Esophagus squamous epithelium (tissue), 5 donors: ENCODE results near the gene TAF4. TPM values are rescaled to one million over a fixed set of nuclear protein-coding genes. Genes with fewer than 3 reads are reported as not detected.

Experiments
- DNase-seq: peaks from one replicate; lab custom pipeline; 2025; lab: John Stamatoyannopoulos, UW
- H3K27ac ChIP-seq, 4 donors: fragments of 200-600 bp; sonication (generic); one replicate each; pipeline ENCODE4 v1.5.1; 2016 to 2019; ENCODE audit warnings: mild to moderate bottlenecking in 1 of 4
- H3K27me3 ChIP-seq, 4 donors: fragments of 200-600 bp; sonication (generic); 1 replicate in 3 of 4; 2 replicates in 1 of 4; pipeline versions ENCODE4 v1.5.1 to v1.6.0; 2017 to 2021; ENCODE audit warnings: antibody characterized with exemption in 1 of 4
- H3K36me3 ChIP-seq, 3 donors: fragments of 200-600 bp; sonication (generic); one replicate each; pipeline ENCODE4 v1.5.1; 2016 to 2019
- H3K4me1 ChIP-seq, 3 donors: fragments of 200-600 bp; sonication (generic); one replicate each; pipeline ENCODE4 v1.5.1; 2017 to 2019
- H3K4me3 ChIP-seq, 4 donors: fragments of 200-600 bp; sonication (generic); 1 replicate in 3 of 4; 2 replicates in 1 of 4; pipeline ENCODE4 v1.5.1; 2016 to 2019; ENCODE audit warnings: mild to moderate bottlenecking in 2 of 4, moderate library complexity in 1 of 4
- H3K9me3 ChIP-seq, 3 donors: fragments of 200-600 bp; sonication (generic); one replicate each; pipeline ENCODE4 v1.5.1; 2016 to 2019
- CTCF ChIP-seq, 6 experiments: fragments of 450-650 bp in 4 of 6; fragments of 200-600 bp in 2 of 6; sonication (generic) in 2 of 6; IDR thresholded peaks; one replicate each; pipeline ENCODE4 v1.5.1; 2016 to 2019; ENCODE audit warnings: antibody characterized with exemption in 6 of 6, mild to moderate bottlenecking in 4 of 6, moderate library complexity in 4 of 6
- POLR2A ChIP-seq, 4 donors: fragments of 450-650 bp; IDR thresholded peaks; one replicate each; pipeline ENCODE4 v1.6.1; 2017; ENCODE audit warnings: antibody characterized with exemption in 4 of 4, mild to moderate bottlenecking in 4 of 4, moderate library complexity in 3 of 4
- WGBS, 2 donors: methylation state at CpG; one replicate each; pipeline ENCODE4 v1.1.5; 2018; 5-methylcytosine and 5-hydroxymethylcytosine counted together
- intact Hi-C: fragments of 100-400 bp; cut with DNase I; formaldehyde crosslinking; loops from one replicate; pipeline ENCODE4 v1.15.0; 2022
- total RNA-seq, 4 donors: library from RNA; depleted of rRNA; stranded (reverse); fragments of >200 nt; gene quantifications; one replicate each; pipeline ENCODE4 v1.1.0, GENCODE V29; 2016
- donor health status: DM: yes; HTN: yes; CAD: no.

TAF4 gene
- total RNA-seq, 4 donors from 2014 or later = 4.9 to 16.5 (median 14.4) TPM

GRCh38 chr20:61965606-61966491 is 99.8 kb downstream of the TAF4 start:
- peaks cover 0 to 42% (median 2%) of the 10 kb centered on the region in 4 donors for H3K27me3 ChIP-seq
- H3K27ac ChIP-seq = no peak overlapping the region
- H3K4me1 ChIP-seq = peaks cover 0 to 14% (median 0%) of the 10 kb centered on the region in 3 donors
- WGBS, 2 donors = 15% methylated on average over 4 of the region's 49 CpGs; no CpG with 5 or more reads in 1 of the 2 donors
- H3K9me3 ChIP-seq = no peaks in the 10 kb centered on the region
- no peak for DNase-seq
- no peaks in the 10 kb centered on the region for H3K36me3 ChIP-seq
- no peak for TF ChIP-seq CTCF (IDR thresholded peaks at IDR 0.05)
- no peak for TF ChIP-seq POLR2A (IDR thresholded peaks at IDR 0.05)
- intact Hi-C loops = no loop called here
- H3K4me3 ChIP-seq = no peak overlapping the region

- WGBS, 2 donors = 26 to 41% methylated on average over 22 to 26 of the region's 41 CpGs
- Histone ChIP-seq H3K9me3 (no peaks in the 10 kb centered on the region), H3K36me3 (no peaks in the 10 kb centered on the region), H3K4me3 (no peak overlapping the region), H3K4me1 (peaks cover 0 to 14% (median 0%) of the 10 kb centered on the region in 3 donors), H3K27ac (no peak overlapping the region), H3K27me3 (peaks cover 0 to 42% (median 2%) of the 10 kb centered on the region in 4 donors)
- TF ChIP-seq CTCF (IDR thresholded peaks at IDR 0.05) = no peak
- TF ChIP-seq POLR2A (IDR thresholded peaks at IDR 0.05) = no peak
- intact Hi-C loops = no loop called here
- DNase-seq = no peak
These were observed 100.7 kb downstream of the TAF4 start for GRCh38 chr20:61964675-61965605.

GRCh38 chr20:61963885-61964674 is 101.6 kb downstream of the TAF4 start:
- Histone ChIP-seq H3K9me3 (no peaks in the 10 kb centered on the region), H3K27me3 (peaks cover 0 to 42% (median 2%) of the 10 kb centered on the region in 4 donors), H3K27ac (no peak overlapping the region), H3K36me3 (no peaks in the 10 kb centered on the region), H3K4me1 (peaks cover 0 to 14% (median 0%) of the 10 kb centered on the region in 3 donors), H3K4me3 (no peak overlapping the region)
- 79% methylated on average over 8 of the region's 8 CpGs for WGBS, 2 donors
- TF ChIP-seq POLR2A (IDR thresholded peaks at IDR 0.05) (no peak), CTCF (IDR thresholded peaks at IDR 0.05) (no peak)
- no peak for DNase-seq
- intact Hi-C loops = no loop called here

- TF ChIP-seq POLR2A (IDR thresholded peaks at IDR 0.05) (no peak), CTCF (IDR thresholded peaks at IDR 0.05) (no peak)
- H3K4me1 ChIP-seq = peaks cover 0 to 14% (median 0%) of the 10 kb centered on the region in 3 donors
These were observed 102.5 kb downstream of the TAF4 start for GRCh38 chr20:61963149-61963548.

More at GRCh38 chr20:61963149-61963548, 102.5 kb downstream of the TAF4 start:
- H3K9me3 ChIP-seq = no peaks in the 10 kb centered on the region
- H3K4me3 ChIP-seq = no peak overlapping the region
- DNase-seq = no peak
- H3K27ac ChIP-seq = no peak overlapping the region
- WGBS, 2 donors = 63 to 81% methylated on average over 5 to 8 of the region's 9 CpGs
- peaks cover 0 to 42% (median 2%) of the 10 kb centered on the region in 4 donors for H3K27me3 ChIP-seq
- H3K36me3 ChIP-seq = no peaks in the 10 kb centered on the region
- intact Hi-C loops = no loop called here
